OCI-LY3 (cell line): Measurements from ENCODE around the gene FMNL2.

ENCODE experiments used
- H2AFZ ChIP-seq: fragments of 200-600, 300-600 bp; shearing (Covaris generic); 2 replicates; pipeline ENCODE4 v1.6.0; 2014; ENCODE audit warnings: antibody characterized with exemption, low read depth, low read length
- H3K27ac ChIP-seq: fragments of 200-600, 300-600 bp; sonication (generic); 2 replicates; pipeline ENCODE4 v1.5.1; 2014; ENCODE audit warnings: mild to moderate bottlenecking, low read length, moderate library complexity, mixed read lengths
- H3K27me3 ChIP-seq: fragments of 200-600, 300-600 bp; sonication (generic); 2 replicates; pipeline ENCODE4 v1.6.1; 2014; ENCODE audit warnings: low read depth, low read length, mixed read lengths
- H3K36me3 ChIP-seq: fragments of 200-600, 300-600 bp; sonication (generic); replicated peaks from 2 replicates; pipeline ENCODE3; 2014; ENCODE audit warnings: low read depth, low read length, mixed read lengths
- H3K4me1 ChIP-seq: fragments of 300-600, 200-600 bp; sonication (generic); 2 replicates; pipeline ENCODE4 v1.6.1; 2014; ENCODE audit warnings: low read length, mixed read lengths
- H3K4me2 ChIP-seq: fragments of 200-600, 300-600 bp; sonication (generic); 2 replicates; pipeline ENCODE4 v1.6.1; 2014; ENCODE audit warnings: low read length, mixed read lengths
- H3K4me3 ChIP-seq: fragments of 300-600, 200-600 bp; sonication (generic); 2 replicates; pipeline ENCODE4 v1.5.1; 2014; ENCODE audit warnings: antibody characterized with exemption, mild to moderate bottlenecking, low read length, moderate library complexity
- H3K79me2 ChIP-seq: fragments of 300-600, 200-600 bp; shearing (Covaris generic); 2 replicates; pipeline ENCODE4 v1.6.1; 2014; ENCODE audit warnings: mild to moderate bottlenecking, low read length, mixed read lengths
- H3K9ac ChIP-seq: fragments of 300-600, 200-600 bp; shearing (Covaris generic); 2 replicates; pipeline ENCODE4 v1.6.0; 2014; ENCODE audit warnings: mild to moderate bottlenecking, low read length, moderate library complexity
- H3K9me3 ChIP-seq: fragments of 200-600, 300-600 bp; shearing (Covaris generic); 2 replicates; pipeline ENCODE4 v1.6.1; 2014; ENCODE audit warnings: low read length, mixed read lengths; ENCODE audit not compliant: insufficient read depth
- H4K20me1 ChIP-seq: fragments of 200-600, 300-600 bp; sonication (generic); 2 replicates; pipeline ENCODE4 v1.6.1; 2016; ENCODE audit warnings: low read length, mixed read lengths; ENCODE audit not compliant: insufficient read depth
- EZH2phosphoT487 ChIP-seq: fragments of 200-600 bp; shearing (Covaris generic); IDR thresholded peaks from 2 replicates; pipeline ENCODE4 v1.6.1; 2018; ENCODE audit warnings: antibody characterized with exemption, mixed run types, low read depth
- TF ChIP-seq, protein P1 (sequence below): fragments of 200-600, 300-600 bp; sonication (generic); IDR thresholded peaks from 2 replicates; pipeline ENCODE4 v1.5.1; 2014; ENCODE audit warnings: antibody characterized with exemption, low read length, low read depth

Gene FMNL2

DNA sequence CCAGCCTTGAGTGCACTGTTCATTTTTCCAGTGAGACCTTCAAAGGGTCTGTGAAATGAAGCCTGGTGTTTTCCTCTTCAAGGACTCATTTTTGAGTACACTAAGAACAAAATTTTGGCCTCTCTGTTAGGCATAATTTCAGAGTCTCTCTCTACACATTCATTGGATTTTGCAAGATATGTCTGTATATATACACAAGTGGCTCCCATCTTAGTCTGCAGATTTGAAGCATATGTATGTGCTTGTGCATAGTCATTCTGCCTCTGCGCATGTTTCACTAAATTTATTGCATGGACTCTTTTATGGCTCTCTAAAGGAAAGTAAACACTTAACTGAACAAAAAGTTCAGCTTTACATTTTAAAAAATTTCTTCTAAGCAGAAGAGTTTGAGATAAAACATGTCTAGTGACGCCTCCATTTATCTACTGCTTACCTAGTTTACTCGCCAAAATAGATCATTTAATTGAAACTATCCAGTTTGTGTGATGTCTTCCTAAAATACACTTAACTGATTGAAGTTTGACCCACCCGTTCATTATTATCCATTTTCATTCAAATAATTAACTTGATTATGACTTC is 145.9 kb downstream of the FMNL2 start:
- no peaks in the 10 kb centered on the region for H3K4me1 ChIP-seq
- H3K9me3 ChIP-seq: no peaks in the 10 kb centered on the region
- no peak overlapping the region for H3K9ac ChIP-seq
- no peaks in the 10 kb centered on the region for H3K79me2 ChIP-seq
- H3K4me3 ChIP-seq: no peak overlapping the region
- H2AFZ ChIP-seq: no peak overlapping the region
- H3K36me3 ChIP-seq: no peaks in the 10 kb centered on the region
- H4K20me1 ChIP-seq: no peaks in the 10 kb centered on the region
- H3K4me2 ChIP-seq: no peak overlapping the region
- no peaks in the 10 kb centered on the region for H3K27me3 ChIP-seq
- TF ChIP-seq, protein P1, sequence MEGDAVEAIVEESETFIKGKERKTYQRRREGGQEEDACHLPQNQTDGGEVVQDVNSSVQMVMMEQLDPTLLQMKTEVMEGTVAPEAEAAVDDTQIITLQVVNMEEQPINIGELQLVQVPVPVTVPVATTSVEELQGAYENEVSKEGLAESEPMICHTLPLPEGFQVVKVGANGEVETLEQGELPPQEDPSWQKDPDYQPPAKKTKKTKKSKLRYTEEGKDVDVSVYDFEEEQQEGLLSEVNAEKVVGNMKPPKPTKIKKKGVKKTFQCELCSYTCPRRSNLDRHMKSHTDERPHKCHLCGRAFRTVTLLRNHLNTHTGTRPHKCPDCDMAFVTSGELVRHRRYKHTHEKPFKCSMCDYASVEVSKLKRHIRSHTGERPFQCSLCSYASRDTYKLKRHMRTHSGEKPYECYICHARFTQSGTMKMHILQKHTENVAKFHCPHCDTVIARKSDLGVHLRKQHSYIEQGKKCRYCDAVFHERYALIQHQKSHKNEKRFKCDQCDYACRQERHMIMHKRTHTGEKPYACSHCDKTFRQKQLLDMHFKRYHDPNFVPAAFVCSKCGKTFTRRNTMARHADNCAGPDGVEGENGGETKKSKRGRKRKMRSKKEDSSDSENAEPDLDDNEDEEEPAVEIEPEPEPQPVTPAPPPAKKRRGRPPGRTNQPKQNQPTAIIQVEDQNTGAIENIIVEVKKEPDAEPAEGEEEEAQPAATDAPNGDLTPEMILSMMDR: no peak
- no peak for TF ChIP-seq EZH2phosphoT487
- H3K27ac ChIP-seq: no peak overlapping the region

DNA sequence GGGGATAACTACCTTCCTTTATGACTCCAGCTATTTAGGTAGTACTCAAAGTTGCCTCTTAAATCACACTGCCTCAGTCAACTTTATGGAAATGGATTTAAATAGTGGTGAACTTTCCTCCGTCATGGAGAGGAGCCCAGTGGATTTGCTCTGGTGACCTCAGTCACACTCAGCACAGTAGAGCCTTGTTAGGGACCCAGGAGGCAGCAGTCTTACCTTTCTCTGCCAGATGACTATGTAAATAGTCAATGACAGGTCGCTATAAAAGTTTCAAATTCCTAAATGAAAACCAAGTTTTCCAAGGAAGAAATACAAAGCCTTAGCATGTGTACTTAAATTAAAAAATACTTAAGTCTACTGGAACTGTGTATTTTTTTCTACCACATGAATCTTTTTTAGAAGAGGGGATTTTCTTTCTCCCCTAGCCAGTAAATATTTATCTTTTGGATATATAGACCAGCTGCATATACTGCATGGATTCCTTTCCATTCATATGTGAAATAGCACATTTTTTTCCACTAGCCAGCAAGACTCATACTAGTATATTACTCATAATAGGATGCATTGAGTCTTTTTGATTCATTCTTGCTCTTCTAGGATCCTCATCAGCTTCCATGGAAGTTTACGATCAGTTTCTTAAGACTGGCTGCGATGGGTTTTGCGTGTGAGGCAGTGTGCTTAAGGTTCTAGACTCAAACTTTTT is 147.1 kb downstream of the FMNL2 start:
- H2AFZ ChIP-seq: no peak overlapping the region
- no peak overlapping the region for H3K27ac ChIP-seq
- H4K20me1 ChIP-seq: no peaks in the 10 kb centered on the region
- peaks cover 3% of the 10 kb centered on the region; the same call in 1 of the 2 replicates for H3K4me1 ChIP-seq
- no peaks in the 10 kb centered on the region for H3K9me3 ChIP-seq
- H3K79me2 ChIP-seq: no peaks in the 10 kb centered on the region
- TF ChIP-seq, protein P1: no peak
- no peak for TF ChIP-seq EZH2phosphoT487
- H3K4me2 ChIP-seq: no peak overlapping the region
- no peaks in the 10 kb centered on the region for H3K27me3 ChIP-seq
- no peak overlapping the region for H3K4me3 ChIP-seq
- no peak overlapping the region for H3K9ac ChIP-seq
- no peaks in the 10 kb centered on the region for H3K36me3 ChIP-seq

DNA sequence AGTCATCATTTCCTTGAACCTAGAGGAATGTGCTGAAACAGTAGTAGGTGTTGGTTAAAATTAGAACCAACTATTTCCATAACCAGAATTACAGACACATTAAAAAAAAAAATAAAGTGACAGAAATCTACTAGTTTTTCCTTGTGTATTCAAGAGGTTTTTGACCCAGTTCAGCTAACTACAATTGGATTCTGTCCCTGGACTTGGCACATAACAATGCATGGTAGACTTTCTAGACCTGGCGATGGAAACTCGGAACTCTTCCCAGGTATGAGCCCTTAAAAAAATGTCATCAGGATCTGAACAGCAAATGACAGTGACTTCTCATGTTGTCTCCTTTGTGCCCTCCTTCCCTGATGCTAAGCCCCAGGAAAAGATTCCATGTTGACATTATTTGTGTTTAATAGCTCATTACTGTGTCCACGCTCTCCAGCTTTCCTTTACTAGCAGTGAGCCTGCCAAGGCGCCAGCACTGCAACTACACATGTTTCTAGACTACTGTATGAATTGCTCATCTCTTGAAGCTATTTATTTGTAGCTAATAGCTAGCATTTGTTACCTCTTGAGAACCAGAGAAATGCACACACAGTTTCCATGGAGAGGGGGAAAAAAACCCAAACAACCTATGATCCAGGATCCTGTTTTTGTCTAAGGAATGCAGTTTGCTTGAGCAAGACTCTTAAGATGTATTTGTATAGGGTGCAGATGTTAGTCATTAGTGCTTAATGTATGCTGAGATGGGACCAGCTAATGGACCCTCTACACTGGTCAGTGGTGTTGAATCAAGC is 148.5 kb downstream of the FMNL2 start:
- H3K4me2 ChIP-seq: no peak overlapping the region
- H3K79me2 ChIP-seq: no peaks in the 10 kb centered on the region
- H3K27me3 ChIP-seq: no peaks in the 10 kb centered on the region
- no peak overlapping the region for H3K9ac ChIP-seq
- peaks cover 3% of the 10 kb centered on the region; the same call in 1 of the 2 replicates for H3K4me1 ChIP-seq
- no peak overlapping the region for H3K27ac ChIP-seq
- H2AFZ ChIP-seq: no peak overlapping the region
- H4K20me1 ChIP-seq: no peaks in the 10 kb centered on the region
- TF ChIP-seq, protein P1: no peak
- no peak for TF ChIP-seq EZH2phosphoT487
- no peak overlapping the region for H3K4me3 ChIP-seq
- no peaks in the 10 kb centered on the region for H3K36me3 ChIP-seq
- H3K9me3 ChIP-seq: no peaks in the 10 kb centered on the region
